ENCODE data around the gene HOXB2. TPM values are rescaled to one million over a fixed set of nuclear protein-coding genes. Genes with fewer than 3 reads are reported as not detected.

The HOXB2 gene
- total and polyA plus RNA-seq, 9 of the 15 experiments (the other 6 are each of a cell fraction or from before 2014, with no cell fraction given), result 2.1 to 97.7 (median 21.2) TPM

DNA sequence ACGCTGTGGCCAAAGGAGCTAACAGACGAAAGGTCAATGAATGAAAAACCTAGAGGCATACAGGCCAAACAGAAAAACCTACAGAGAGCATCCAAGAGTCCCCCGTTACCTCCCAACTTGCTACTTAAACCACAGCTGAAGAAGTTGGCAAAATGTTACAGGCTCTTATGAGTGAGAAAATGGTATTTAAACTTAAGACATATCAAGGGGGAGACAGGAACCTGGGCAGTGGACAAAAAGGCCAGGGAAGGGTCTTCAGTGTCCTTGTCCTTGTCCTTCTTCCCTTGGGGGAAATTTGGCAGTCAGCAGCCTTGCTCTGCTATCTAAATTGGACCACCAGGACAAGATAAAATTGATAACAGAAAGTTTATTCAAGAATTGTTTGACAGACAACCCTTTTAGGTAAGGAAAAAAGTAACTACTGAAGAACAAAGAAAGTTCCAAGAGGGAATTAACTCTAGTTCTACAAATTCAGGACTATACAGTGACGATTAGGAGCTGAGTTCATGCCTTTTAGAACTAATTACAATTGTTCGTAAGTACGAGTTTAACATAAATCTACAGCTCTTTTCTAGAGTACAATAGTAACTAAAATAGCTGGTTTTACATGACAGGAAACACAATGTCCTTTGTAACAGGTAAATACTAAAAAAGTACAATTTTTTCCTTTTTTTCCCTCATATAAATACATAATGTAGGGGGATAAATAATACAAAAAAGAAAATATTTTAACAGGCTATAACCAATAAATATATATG, 3.8 kb upstream of the HOXB2 start (continued):
- TF ChIP-seq, protein P1, sequence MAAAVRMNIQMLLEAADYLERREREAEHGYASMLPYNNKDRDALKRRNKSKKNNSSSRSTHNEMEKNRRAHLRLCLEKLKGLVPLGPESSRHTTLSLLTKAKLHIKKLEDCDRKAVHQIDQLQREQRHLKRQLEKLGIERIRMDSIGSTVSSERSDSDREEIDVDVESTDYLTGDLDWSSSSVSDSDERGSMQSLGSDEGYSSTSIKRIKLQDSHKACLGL (CRISPR knock-in tag; IDR thresholded peaks at IDR 0.05; ENCODE audit: borderline replicate concordance, poor library complexity, severe bottlenecking), result no peak
- TF ChIP-seq, protein P2, sequence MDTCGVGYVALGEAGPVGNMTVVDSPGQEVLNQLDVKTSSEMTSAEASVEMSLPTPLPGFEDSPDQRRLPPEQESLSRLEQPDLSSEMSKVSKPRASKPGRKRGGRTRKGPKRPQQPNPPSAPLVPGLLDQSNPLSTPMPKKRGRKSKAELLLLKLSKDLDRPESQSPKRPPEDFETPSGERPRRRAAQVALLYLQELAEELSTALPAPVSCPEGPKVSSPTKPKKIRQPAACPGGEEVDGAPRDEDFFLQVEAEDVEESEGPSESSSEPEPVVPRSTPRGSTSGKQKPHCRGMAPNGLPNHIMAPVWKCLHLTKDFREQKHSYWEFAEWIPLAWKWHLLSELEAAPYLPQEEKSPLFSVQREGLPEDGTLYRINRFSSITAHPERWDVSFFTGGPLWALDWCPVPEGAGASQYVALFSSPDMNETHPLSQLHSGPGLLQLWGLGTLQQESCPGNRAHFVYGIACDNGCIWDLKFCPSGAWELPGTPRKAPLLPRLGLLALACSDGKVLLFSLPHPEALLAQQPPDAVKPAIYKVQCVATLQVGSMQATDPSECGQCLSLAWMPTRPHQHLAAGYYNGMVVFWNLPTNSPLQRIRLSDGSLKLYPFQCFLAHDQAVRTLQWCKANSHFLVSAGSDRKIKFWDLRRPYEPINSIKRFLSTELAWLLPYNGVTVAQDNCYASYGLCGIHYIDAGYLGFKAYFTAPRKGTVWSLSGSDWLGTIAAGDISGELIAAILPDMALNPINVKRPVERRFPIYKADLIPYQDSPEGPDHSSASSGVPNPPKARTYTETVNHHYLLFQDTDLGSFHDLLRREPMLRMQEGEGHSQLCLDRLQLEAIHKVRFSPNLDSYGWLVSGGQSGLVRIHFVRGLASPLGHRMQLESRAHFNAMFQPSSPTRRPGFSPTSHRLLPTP (IDR thresholded peaks at IDR 0.05; ENCODE audit: borderline replicate concordance, extremely low read depth, insufficient read length), result no peak
- TF ChIP-seq ZNF133 (CRISPR knock-in tag; IDR thresholded peaks at IDR 0.05), result no peak
- TF ChIP-seq TRIM24 (IDR thresholded peaks at IDR 0.05), result 0 out of 4 replicates have a peak, but pooled peaks of 1 of the 2 experiments have one; percentile 5
- TF ChIP-seq POLR2AphosphoS2 (IDR thresholded peaks at IDR 0.05; ENCODE audit: low read length), result no peak
- TF ChIP-seq ZNF584 (CRISPR knock-in tag; IDR thresholded peaks at IDR 0.05; ENCODE audit: low read depth), result 0 out of 2 replicates have a peak, but pooled peaks have one; percentile 40
